ENCODE data around the gene WDR18.

The WDR18 gene

GRCh38 chr19:1004204-1004802 lies 20.2 kb downstream of the WDR18 start:
- no peak for ATAC-seq
- peaks cover 28% of the 10 kb centered on the region for H3K4me1 Mint-ChIP-seq
- no peaks in the 10 kb centered on the region for H3K9me3 Mint-ChIP-seq
- H3K36me3 Mint-ChIP-seq: peaks cover 15% of the 10 kb centered on the region
- peaks cover 37% of the 10 kb centered on the region for H3K27me3 Mint-ChIP-seq
- H3K27ac Mint-ChIP-seq: no peak overlapping the region
- no peak overlapping the region for H3K4me3 Mint-ChIP-seq

GRCh38 chr19:1004803-1005664 lies 20.9 kb downstream of the WDR18 start:
- Mint-ChIP-seq H3K9me3 (no peaks in the 10 kb centered on the region), H3K36me3 (peaks cover 20% of the 10 kb centered on the region), H3K27me3 (peaks cover 30% of the 10 kb centered on the region), H3K4me3 (no peak overlapping the region), H3K4me1 (peaks cover 28% of the 10 kb centered on the region), H3K27ac (no peak overlapping the region)
- no peak for ATAC-seq

GRCh38 chr19:1006711-1007398 lies 22.7 kb downstream of the WDR18 start:
- H3K36me3 Mint-ChIP-seq: peaks cover 27% of the 10 kb centered on the region
- peaks cover 20% of the 10 kb centered on the region for H3K4me1 Mint-ChIP-seq
- peak overlapping the region; percentile 21 for H3K4me3 Mint-ChIP-seq
- H3K9me3 Mint-ChIP-seq: no peaks in the 10 kb centered on the region
- H3K27ac Mint-ChIP-seq: no peak overlapping the region
- H3K27me3 Mint-ChIP-seq: peaks cover 21% of the 10 kb centered on the region
- ATAC-seq: no peak

- Mint-ChIP-seq H3K4me3 (no peak overlapping the region), H3K36me3 (peaks cover 27% of the 10 kb centered on the region), H3K4me1 (peaks cover 16% of the 10 kb centered on the region), H3K27me3 (peaks cover 13% of the 10 kb centered on the region), H3K27ac (no peak overlapping the region), H3K9me3 (no peaks in the 10 kb centered on the region)
- ATAC-seq: peak; percentile 29
Measured at GRCh38 chr19:1007399-1008251, 23.5 kb downstream of the WDR18 start.

- no peak for ATAC-seq
- Mint-ChIP-seq H3K4me3 (no peak overlapping the region), H3K27ac (no peak overlapping the region), H3K9me3 (no peaks in the 10 kb centered on the region), H3K36me3 (peaks cover 27% of the 10 kb centered on the region), H3K27me3 (peaks cover 8% of the 10 kb centered on the region), H3K4me1 (peaks cover 14% of the 10 kb centered on the region)
Measured at GRCh38 chr19:1008268-1009040, 24.3 kb downstream of the WDR18 start.

GRCh38 chr19:1009041-1009980 lies 25.2 kb downstream of the WDR18 start:
- Mint-ChIP-seq H3K27me3 (no peaks in the 10 kb centered on the region), H3K27ac (no peak overlapping the region), H3K4me1 (peaks cover 16% of the 10 kb centered on the region), H3K36me3 (peaks cover 27% of the 10 kb centered on the region), H3K9me3 (no peaks in the 10 kb centered on the region), H3K4me3 (no peak overlapping the region)
- no peak for ATAC-seq

- Mint-ChIP-seq H3K27ac (no peak overlapping the region), H3K4me3 (no peak overlapping the region), H3K27me3 (no peaks in the 10 kb centered on the region), H3K4me1 (peaks cover 17% of the 10 kb centered on the region), H3K9me3 (no peaks in the 10 kb centered on the region), H3K36me3 (peaks cover 27% of the 10 kb centered on the region)
- ATAC-seq: no peak
Measured at GRCh38 chr19:1009981-1010538, 25.9 kb downstream of the WDR18 start.

- ATAC-seq: no peak
- H3K27ac Mint-ChIP-seq: no peak overlapping the region
- no peak overlapping the region for H3K4me3 Mint-ChIP-seq
- H3K27me3 Mint-ChIP-seq: no peaks in the 10 kb centered on the region
- no peaks in the 10 kb centered on the region for H3K9me3 Mint-ChIP-seq
- H3K4me1 Mint-ChIP-seq: peaks cover 21% of the 10 kb centered on the region
- peaks cover 27% of the 10 kb centered on the region for H3K36me3 Mint-ChIP-seq
Measured at GRCh38 chr19:1010586-1011510, 26.7 kb downstream of the WDR18 start.

GRCh38 chr19:1011831-1012333 lies 27.7 kb downstream of the WDR18 start:
- Mint-ChIP-seq H3K9me3 (no peaks in the 10 kb centered on the region), H3K27me3 (no peaks in the 10 kb centered on the region), H3K36me3 (peaks cover 21% of the 10 kb centered on the region), H3K4me3 (no peak overlapping the region), H3K4me1 (peaks cover 27% of the 10 kb centered on the region), H3K27ac (no peak overlapping the region)
- ATAC-seq: no peak

- H3K4me3 Mint-ChIP-seq: no peak overlapping the region
- no peak overlapping the region for H3K27ac Mint-ChIP-seq
- peaks cover 17% of the 10 kb centered on the region for H3K36me3 Mint-ChIP-seq
- H3K27me3 Mint-ChIP-seq: no peaks in the 10 kb centered on the region
- peaks cover 28% of the 10 kb centered on the region for H3K4me1 Mint-ChIP-seq
- ATAC-seq: no peak
- no peaks in the 10 kb centered on the region for H3K9me3 Mint-ChIP-seq
Measured at GRCh38 chr19:1012334-1012733, 28.2 kb downstream of the WDR18 start.

- Mint-ChIP-seq H3K4me3 (no peak overlapping the region), H3K27me3 (no peaks in the 10 kb centered on the region), H3K4me1 (peaks cover 37% of the 10 kb centered on the region), H3K9me3 (no peaks in the 10 kb centered on the region), H3K36me3 (peaks cover 22% of the 10 kb centered on the region), H3K27ac (no peak overlapping the region)
- ATAC-seq: no peak
Measured at GRCh38 chr19:1013218-1013617, 29.1 kb downstream of the WDR18 start.
